NCI-H2227 treated with DMSO at 0.1 percent for 48 hours (cell line): ENCODE results near the gene GRAMD1A.
A peak's percentile ranks its signal among the peaks of the same experiment; 100 is the strongest.

Source experiments
- DNase-seq: peaks from one replicate; lab custom pipeline; 2025; lab: John Stamatoyannopoulos, UW

Gene GRAMD1A

DNA sequence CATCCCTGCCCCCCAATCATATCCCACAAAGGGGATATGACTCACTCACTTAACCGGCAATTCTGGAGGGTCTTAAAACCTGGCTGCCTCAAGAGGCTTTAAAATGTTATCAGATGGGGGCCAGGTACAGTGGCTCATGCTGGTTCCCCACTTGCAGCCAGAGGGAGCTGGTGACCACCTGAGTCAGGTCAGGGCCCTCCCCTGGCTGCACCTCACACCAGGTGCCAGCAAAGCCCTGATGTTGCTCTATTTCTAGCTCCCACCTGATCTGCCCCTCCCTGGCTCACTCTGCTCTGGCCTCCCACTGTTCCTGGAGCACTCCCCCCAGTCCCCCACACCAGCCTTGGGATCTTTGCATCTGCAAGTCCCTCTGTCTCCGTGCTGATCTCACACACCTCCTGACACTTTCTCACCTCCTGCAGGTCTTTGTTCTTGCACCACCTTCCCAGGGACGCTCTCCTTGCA, 55.6 kb downstream of the GRAMD1A start:
- peak; percentile 67 for DNase-seq

GRCh38 chr19:35056513-35057063, 56.5 kb downstream of the GRAMD1A start:
- no peak for DNase-seq

DNA sequence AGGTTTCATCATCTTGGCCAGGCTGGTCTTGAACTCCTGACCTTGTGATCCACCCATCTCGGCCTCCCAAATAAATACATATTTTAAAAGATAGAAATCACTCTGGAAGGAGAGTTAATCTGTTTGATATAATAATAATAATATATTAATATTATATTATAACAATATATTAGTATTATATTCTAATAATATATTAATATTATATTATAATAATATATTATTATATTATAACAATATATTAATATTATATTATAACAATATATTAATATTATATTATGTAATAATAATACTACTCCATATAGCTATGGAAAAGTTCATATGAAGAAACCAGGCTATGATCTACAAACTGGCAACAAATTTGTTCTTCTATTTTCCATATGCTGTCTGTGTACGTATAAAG, 58.2 kb downstream of the GRAMD1A start:
- DNase-seq = no peak

- DNase-seq = no peak
Measured at GRCh38 chr19:35059006-35059798, 59.1 kb downstream of the GRAMD1A start.

- DNase-seq = no peak
Measured at GRCh38 chr19:35059799-35060091, 59.6 kb downstream of the GRAMD1A start.

DNA sequence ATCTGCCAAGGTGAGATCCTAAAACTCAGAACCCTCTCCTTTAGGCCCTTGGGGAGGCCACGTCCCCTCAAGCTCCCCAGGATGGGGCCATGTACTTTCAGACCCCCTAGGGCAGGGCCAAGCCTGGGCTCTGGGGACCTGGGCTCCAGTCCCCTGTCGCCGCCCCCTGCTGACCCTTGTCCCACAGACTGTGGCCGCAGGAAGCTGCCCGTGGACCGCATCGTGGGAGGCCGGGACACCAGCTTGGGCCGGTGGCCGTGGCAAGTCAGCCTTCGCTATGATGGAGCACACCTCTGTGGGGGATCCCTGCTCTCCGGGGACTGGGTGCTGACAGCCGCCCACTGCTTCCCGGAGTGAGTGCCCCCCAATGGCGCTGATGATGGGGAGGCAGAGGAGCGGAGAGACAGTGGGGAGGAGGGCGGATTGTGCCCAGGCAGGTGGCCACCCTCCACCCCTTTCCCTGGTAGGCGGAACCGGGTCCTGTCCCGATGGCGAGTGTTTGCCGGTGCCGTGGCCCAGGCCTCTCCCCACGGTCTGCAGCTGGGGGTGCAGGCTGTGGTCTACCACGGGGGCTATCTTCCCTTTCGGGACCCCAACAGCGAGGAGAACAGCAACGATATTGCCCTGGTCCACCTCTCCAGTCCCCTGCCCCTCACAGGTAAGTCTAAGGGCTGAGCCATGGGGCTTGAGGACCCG, 60.2 kb downstream of the GRAMD1A start:
- no peak for DNase-seq

DNA sequence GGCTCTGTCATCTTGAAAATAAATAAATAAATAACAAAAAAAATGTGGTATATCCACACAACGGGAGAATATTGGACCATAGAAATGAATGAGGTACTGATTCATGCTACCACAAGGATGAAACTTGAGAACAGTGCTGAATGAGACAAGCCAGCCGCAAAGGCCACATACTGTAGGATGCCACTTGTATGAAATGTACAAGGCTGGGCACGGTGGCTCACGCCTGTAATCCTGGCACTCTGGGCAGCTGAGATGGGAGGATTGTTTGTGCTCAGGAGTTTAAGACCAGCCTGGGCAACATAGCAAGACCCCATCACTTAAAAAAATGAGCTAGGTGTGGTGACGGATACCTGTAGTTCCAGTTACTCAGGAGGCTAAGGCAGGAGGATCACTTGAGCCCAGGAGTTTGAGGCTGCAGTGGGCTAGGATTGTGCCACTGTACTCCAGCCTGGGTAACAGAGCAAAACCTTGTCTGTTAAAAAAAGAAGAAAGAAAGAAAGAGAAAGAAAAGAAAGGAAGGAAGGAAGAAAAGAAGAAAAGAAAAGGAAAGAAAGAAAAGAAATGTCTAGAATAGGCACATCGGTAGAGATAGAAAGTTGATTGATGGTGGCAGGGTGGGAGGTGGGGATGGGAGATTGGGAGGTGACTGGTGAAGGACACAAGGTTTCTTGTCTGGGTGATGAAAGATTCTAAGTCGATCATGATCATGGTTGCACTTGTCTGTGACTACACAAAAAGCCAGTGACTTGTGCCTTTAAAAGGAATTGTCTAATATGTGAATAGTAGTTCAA, 61.7 kb downstream of the GRAMD1A start:
- DNase-seq = no peak

DNA sequence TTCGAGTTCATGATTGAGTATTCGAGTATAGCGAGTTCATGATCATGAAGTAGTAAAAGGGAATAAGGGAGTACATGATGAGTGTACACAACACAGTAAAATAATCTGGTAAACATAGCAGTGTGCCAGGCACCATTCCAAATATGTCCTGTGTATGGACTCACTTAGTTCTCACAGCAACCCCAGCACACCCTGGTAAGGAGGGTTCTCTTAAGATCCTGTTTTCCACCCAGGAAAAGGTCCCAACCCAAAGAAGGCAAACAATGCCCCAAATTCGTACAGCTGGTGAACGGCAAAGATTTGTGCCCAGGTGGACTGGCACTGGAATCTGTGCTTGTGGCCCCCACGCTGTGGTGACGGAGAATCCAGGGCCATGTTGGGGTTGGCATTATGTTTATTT, 62.8 kb downstream of the GRAMD1A start:
- no peak for DNase-seq

GRCh38 chr19:35063940-35064818, 64.1 kb downstream of the GRAMD1A start:
- peak; percentile 49 for DNase-seq

- DNase-seq = no peak
Measured at GRCh38 chr19:35065574-35065973, 65.5 kb downstream of the GRAMD1A start.

DNA sequence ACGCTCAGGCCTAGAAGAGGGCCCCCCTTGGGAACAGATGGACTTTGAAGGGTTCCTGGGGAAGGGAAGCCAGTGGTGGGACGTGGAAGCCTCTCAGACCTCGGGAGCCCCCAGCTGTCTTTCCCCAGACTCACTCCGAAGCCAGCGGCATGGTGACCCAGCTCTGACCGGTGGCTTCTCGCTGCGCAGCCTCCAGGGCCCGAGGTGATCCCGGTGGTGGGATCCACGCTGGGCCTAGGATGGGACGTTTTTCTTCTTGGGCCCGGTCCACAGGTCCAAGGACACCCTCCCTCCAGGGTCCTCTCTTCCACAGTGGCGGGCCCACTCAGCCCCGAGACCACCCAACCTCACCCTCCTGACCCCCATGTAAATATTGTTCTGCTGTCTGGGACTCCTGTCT, 66.0 kb downstream of the GRAMD1A start:
- no peak for DNase-seq

DNA sequence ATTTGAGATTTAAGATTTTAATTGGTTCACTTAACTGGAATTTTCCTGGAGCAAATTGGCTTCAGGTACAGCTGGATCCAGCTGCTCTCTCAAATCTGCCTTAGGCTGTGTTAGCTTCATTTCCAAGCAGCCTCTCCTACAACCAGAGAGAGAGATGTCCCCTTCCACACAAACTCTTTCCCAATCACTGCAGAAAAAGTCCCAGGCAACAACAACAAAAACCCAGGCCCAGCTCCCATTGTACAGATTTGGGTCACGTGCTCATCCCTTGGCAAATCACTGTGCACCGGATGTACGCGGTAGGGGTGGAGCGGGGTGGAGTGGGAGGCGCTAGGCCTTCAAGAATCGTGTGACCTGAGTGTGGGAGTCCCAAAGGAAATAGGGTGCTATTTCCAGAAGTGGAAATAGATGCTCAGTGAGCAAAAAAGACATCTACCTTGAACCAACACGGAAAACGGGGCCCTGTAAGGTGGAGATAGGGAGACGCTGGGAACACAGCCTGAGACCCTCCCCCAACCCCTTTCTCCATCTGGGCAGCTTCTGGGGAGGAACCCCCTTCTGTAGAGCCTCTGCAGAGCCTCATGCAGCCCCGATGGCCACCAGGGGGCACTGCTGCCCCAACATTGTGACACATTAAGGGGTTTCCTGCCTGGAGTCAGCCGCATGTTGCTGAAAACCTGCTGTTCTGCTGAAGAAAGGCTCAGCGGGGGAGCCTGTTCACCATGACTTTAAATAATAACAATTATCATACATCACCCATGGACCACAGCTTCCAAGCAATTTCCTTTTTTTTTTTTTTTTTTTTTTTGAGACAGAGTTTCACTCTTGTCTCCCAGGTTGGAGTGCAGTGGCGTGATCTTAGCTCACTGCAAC, 66.8 kb downstream of the GRAMD1A start:
- DNase-seq = peak; percentile 91

- no peak for DNase-seq
Measured at GRCh38 chr19:35068941-35069634, 69.0 kb downstream of the GRAMD1A start.

- DNase-seq = no peak
Measured at GRCh38 chr19:35069696-35070095, 69.6 kb downstream of the GRAMD1A start.

GRCh38 chr19:35070471-35070870, 70.3 kb downstream of the GRAMD1A start:
- DNase-seq = no peak

- DNase-seq = no peak
Measured at GRCh38 chr19:35073516-35073915, 73.4 kb downstream of the GRAMD1A start.

DNA sequence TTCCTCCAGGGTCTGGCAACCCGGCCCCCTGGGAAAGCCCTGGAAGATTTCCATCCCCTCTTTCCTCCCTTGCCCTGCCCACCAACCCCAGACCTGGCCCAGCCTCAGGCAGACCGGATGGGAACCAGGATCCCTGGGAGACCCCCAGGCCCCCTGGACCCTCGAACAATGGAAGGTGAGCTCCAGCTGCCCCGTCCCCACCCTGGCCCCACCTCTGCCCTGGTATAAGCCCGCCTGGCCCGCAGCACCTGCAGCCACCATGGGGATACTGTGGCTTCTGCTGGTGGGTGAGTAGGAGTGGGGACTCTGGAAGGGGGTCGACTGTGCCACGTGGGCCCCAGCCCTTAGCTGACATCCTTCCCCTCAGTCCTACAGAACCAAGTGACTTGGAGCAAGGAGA, 73.8 kb downstream of the GRAMD1A start:
- no peak for DNase-seq

- no peak for DNase-seq
Measured at GRCh38 chr19:35074426-35075201, 74.5 kb downstream of the GRAMD1A start.
